ENCODE measurements around the gene ZFR.

GRCh38 chr5:32392039-32392438 lies 52.5 kb downstream of the ZFR start:
- TF ChIP-seq CTCF (IDR thresholded peaks at IDR 0.05) (no peak), ZFX (IDR thresholded peaks at IDR 0.05; ENCODE audit: borderline replicate concordance) (no peak)

Measured in 22Rv1 (cell line).